NCI-H69 (cell line): ENCODE data around the gene BTRC.
"Not testable (repeated sequence)": the region's sequence is repeated elsewhere in the genome, so short reads cannot be mapped to it uniquely, and the experiment has no call there.

Source experiments
- DNase-seq: peaks from one replicate; lab custom pipeline; 2025; lab: John Stamatoyannopoulos, UW

BTRC gene

GRCh38 chr10:101346177-101346576 lies 7.8 kb upstream of the BTRC start:
- no peak for DNase-seq

- no peak for DNase-seq
Measured at GRCh38 chr10:101351017-101351416, 2.9 kb upstream of the BTRC start.

GRCh38 chr10:101351477-101351876 lies 2.5 kb upstream of the BTRC start:
- no peak for DNase-seq

GRCh38 chr10:101352857-101353256 lies 1.1 kb upstream of the BTRC start:
- DNase-seq: not testable (repeated sequence)

GRCh38 chr10:101354328-101355071 lies 535 bp downstream of the BTRC start:
- DNase-seq: peak; percentile 79

GRCh38 chr10:101355072-101355706 lies 1.2 kb downstream of the BTRC start:
- no peak for DNase-seq

- DNase-seq: no peak
Measured at GRCh38 chr10:101356132-101356531, 2.2 kb downstream of the BTRC start.

- DNase-seq: no peak
Measured at GRCh38 chr10:101357958-101358357, 4.0 kb downstream of the BTRC start.

GRCh38 chr10:101358706-101359300 lies 4.8 kb downstream of the BTRC start:
- no peak for DNase-seq

- DNase-seq: not testable (repeated sequence)
Measured at GRCh38 chr10:101360090-101360489, 6.1 kb downstream of the BTRC start.

GRCh38 chr10:101360841-101361240 lies 6.9 kb downstream of the BTRC start:
- not testable (repeated sequence) for DNase-seq

GRCh38 chr10:101363850-101364400 lies 10.0 kb downstream of the BTRC start:
- no peak for DNase-seq

- DNase-seq: no peak
Measured at GRCh38 chr10:101364721-101365120, 10.8 kb downstream of the BTRC start.

- peak; percentile 62 for DNase-seq
Measured at GRCh38 chr10:101367569-101368453, 13.8 kb downstream of the BTRC start.

GRCh38 chr10:101373063-101373462 lies 19.1 kb downstream of the BTRC start:
- no peak for DNase-seq

- not testable (repeated sequence) for DNase-seq
Measured at GRCh38 chr10:101373993-101374392, 20.0 kb downstream of the BTRC start.

- no peak for DNase-seq
Measured at GRCh38 chr10:101375076-101375475, 21.1 kb downstream of the BTRC start.

GRCh38 chr10:101379663-101380352 lies 25.8 kb downstream of the BTRC start:
- no peak for DNase-seq

- DNase-seq: no peak
Measured at GRCh38 chr10:101380353-101381017, 26.5 kb downstream of the BTRC start.

- DNase-seq: no peak
Measured at GRCh38 chr10:101385866-101386658, 32.1 kb downstream of the BTRC start.
